CD4-positive, alpha-beta T cell treated with Interleukin-21 for 1 hour (primary cell): ENCODE data around the gene UBAP2.
"Not testable (repeated sequence)": the region's sequence is repeated elsewhere in the genome, so short reads cannot be mapped to it uniquely, and the experiment has no call there.

Source experiments
- DNase-seq: peaks from one replicate; pipeline ENCODE4 v3.0.0-alpha.2; 2020

UBAP2 gene

DNA sequence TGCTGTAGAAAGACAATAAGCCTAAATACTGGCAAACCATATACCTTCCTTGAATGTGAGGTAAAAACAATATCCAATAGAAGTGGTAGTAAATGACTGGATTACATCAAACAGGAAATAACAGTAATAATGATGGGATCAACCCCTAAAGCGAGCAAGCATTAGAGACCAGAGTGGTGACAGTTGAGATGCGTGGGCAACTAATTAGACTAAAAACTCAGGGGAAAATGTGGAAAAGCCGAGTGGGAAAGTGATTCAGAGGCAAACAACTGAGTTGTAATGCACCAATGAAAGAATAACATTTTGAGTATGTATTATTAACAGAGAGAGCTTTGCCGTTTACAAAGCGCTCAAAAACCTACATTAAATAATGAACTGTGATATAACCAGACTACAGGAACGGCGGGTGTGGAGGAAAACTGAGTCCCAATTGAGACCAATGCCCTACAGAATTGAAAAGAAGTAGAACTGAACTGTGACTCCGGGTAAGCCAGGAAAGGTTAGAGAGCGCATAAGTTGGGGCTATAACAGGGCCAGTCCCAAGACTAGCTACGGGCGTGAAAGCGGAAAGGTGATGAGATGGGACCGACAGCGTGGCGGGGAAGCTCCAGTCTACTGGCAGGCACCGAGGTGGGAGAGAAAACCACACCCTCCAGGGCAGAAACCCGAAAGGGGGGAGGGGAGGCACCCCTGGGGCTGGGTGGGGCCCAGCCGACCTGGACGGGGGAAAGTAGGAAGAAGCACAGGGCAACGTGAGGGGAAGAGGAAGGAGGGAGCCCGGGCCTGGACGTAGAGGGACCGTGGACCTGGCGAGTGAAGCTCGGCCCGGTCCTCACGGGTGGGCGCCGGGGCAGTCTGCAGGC is 592 bp downstream of the UBAP2 start:
- peak; percentile 59 for DNase-seq

DNA sequence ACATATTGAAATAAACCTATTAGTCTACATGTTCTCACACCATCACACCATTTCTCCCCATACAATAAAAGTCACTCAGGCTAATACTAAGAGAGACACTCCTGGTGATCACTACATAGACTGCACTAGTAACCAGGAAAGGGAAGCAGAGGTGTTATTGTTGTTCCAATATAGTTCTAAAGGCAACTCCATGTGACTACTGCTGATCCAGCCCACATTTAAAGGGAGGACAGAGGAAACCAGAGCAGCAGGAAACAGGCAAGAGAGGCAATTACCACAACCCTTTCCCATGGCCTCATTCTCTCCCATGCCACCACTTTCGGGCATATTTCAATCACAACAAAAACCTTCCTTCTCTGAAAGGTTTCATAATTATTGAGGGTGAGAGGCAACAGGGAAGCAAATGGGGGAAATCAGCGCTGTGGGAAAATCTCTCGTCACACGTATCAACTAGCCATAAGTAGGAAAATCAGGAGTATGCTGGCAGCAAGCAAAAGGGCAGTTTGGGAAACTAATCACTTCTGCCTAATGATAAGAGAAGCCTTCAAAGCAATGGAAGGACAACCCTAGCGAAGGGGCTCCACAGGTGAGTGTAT is 1.8 kb downstream of the UBAP2 start:
- peak; percentile 16 for DNase-seq

DNA sequence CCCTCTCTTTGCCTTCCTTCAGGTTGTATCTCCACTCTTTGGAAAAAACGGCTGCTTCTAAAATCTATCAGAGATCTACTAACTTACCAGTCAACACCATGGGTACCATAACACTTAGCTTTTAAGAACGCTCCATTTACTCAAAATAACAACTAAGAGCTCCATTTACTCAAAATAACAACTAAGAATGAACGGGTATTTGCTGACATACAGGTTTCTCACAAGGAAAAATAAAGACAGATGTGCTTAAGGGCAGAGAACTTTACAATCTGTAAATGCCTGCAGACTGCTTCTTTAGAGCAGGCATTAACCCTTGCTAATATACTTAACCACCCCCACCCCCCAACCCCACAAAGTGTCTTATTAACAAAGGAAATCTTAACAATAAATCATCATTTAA is 2.8 kb downstream of the UBAP2 start:
- DNase-seq: no peak

DNA sequence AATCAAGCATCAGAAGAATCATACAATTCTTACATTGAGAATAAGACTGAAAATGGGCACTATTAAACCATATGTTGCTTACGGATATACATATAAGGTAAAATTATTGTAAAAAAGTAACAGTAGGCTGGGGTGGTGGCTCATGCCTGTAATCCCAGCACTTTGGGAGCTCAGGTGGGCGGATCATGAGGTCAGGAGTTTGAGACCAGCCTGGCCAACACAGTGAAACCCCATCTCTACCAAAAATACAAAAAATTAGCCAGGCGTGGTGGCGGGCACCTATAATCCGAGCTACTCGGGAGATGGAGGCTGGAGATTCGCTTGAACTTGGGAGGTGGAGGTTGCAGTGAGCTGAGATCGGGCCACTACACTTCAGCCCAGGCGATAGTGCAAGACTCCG is 6.6 kb downstream of the UBAP2 start:
- not testable (repeated sequence) for DNase-seq

DNA sequence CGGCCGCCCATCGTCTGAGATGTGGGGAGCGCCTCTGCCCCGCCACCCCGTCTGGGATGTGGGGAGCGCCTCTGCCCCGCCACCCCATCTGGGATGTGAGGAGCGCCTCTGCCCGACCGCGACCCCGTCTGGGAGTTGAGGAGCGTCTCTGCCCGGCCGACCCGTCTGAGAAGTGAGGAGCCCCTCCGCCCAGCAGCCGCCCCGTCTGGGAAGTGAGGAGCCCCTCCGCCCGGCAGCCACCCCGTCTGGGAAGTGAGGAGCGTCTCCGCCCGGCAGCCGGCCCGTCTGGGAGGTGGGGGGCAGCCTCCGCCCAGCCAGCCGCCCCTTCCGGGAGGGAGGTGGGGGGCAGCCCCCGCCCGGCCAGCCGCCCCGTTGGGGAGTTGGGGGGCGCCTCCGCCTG is 9.8 kb downstream of the UBAP2 start:
- DNase-seq: not testable (repeated sequence)

DNA sequence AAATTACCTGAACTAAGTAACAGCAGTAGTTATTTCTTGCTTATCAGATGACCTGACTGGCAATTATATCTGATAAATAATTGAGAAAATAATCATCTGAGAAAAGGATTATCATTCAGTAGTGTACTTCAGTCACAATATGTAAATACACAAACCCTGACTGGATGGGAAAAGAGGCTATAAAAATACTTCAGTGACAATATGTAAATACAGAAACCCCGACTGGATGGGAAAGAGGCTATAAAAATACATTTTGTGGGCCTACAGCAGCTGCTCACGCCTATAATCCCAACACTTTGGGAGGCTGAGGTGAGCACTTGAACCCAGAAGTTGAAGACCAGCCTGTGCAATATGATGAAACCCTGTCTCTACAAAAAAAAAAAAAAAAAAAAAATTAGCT is 11.1 kb downstream of the UBAP2 start:
- no peak for DNase-seq

DNA sequence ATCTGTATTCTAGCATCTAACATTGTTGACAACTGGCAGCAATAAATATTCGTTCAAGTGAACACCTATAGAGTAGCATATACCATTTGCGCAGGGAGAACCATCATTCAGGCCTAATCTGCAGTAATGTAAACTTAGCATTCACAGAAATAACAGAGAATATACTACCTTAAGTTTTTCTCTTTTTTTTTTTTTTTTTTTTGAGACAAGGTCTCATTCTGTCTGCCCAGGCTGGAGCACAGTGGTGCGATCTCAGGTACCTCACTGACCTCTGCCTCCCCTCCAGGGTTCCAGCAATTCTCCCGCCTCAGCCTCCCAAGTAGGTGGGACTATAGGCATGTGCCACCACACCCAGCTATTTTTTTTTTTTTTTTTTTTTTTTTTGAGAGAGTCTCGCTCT is 12.1 kb downstream of the UBAP2 start:
- DNase-seq: no peak

DNA sequence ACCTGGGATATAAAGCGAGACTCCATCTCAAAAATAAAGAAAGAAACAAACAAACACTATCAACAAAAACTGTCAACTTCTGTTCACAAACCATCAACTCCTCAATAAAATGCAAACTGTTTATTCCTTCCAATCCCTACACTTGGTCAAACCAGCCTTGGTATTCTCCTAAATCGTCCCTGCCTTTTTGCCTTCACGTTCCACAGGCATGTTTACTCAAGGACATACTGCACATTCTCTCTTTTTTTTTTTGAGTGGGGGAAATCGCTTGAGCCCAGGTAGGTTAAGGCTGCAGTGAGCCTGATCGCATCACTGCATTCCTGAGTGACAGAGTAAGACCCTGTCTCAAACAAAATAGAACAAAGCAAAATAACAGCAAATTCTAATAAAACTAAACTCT is 13.0 kb downstream of the UBAP2 start:
- no peak for DNase-seq

DNA sequence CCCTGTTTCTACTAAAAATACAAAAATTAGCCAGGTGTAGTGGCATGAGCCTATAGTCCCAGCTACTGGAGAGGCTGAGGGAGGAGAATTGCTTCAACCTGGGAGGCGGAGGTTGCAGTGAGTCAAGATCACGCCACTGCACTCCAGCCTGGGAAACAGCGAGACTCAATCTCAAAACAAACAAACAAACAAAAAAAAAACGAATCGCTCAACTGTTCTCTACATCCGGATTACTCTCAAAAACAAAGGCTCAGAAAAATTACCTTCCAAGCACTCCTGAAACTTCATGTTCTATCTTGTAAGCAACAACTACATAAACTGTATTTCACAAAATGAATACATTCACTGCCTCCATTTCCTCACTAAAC is 14.0 kb downstream of the UBAP2 start:
- no peak for DNase-seq

DNA sequence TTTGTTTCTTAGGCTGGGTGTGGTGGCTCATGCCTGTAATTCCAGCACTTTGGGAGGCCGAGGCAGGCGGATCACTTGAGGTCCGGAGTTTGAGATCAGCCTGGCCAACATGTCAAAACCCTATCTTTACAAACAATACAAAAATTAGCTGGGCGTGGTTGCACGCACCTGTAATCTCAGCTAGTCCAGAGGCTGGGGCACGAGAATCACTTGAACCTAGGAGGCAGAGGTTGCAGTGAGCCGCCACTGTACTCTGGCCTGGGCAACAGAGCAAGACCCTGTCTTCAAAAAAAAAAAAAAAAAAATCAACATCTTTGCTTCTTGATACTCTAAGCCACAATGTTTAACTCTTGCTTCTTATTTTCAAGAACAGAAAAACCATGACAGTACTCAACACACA is 16.1 kb downstream of the UBAP2 start:
- DNase-seq: no peak

DNA sequence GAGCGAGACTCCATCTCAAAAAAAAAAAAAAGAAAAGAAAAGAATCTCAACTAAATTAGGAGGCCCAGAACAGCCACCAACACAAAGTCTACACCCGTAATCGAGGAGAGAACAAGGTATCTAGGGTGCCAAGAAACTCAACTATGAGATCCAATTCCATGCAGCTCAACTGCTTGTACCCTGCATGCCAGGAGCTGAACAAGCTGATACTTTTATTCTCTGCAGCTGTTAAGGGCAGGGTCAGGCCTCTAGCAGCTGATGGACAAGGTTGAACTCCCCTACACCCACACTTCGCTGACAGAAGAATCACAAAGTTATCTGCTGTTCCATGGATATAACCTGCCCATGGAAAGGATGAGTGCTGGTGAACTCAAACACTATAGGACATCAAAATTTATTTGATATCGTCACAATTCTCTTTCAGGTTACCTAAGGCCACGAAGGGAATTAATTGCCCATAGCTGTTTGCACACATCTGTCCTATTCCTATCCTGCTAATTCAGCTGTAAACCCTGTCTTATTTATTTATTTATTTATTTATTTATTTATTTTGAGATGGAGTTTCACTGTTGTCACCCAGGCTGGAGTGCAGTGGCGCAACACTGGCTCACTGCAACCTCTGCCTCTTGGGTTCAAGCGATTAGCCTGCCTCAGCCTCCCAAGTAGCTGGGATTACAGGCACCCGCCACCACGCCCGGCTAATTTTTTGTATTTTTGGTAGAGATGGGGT is 20.7 kb downstream of the UBAP2 start:
- no peak for DNase-seq

DNA sequence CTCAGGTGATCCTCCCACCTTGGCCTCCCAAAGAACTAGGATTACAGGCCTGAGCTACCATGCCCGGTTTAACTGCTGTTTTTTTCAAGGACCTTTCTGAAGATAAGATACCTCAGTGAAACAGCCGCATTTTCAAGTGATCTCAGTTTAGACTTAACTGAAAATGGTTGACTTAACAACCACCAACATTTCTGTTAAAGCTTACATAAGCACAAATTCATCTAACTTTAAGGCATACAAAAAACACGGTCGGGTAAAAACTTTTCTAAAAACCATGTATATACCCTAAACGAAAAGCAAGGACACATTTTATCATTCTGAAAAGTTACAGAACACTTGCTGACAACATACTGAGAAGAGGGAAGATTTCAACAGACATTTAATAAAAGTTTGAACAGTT is 22.9 kb downstream of the UBAP2 start:
- DNase-seq: no peak

DNA sequence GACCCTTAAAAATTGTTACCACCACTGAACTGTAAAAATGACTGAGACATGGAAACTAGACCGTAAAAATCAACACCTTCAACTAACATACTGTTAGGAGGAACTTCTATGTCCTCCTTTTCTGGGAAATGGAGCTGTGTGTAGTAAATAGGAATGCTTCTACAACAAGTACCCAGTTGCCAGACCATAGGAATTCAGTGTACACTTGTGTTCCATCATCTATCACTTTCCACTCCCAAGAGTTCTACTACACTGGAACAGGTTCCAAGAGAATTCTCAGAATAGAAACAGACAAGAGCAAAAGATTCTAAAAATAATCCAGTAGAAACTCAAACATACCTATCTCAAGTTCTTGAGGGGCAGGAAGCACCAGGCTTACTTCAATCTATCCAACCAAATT is 23.6 kb downstream of the UBAP2 start:
- no peak for DNase-seq

DNA sequence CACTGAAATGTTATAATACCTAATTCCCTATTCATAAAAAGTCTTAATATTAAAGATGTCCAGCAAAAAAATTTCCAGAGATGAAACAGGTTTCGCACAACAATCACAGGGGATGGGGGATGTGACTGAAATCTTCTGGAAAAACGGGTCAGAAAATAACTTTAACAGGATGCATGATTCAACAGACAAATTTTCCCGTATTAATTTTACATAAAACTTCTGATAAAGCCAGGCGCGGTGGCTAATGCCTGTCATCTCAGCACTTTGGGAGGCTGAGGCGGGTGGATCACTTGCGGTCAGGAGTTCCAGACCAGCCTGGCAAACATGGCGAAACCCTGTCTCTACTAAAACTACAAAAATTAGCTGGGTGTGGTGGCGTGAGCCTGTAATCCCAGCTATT is 24.2 kb downstream of the UBAP2 start:
- DNase-seq: not testable (repeated sequence)

DNA sequence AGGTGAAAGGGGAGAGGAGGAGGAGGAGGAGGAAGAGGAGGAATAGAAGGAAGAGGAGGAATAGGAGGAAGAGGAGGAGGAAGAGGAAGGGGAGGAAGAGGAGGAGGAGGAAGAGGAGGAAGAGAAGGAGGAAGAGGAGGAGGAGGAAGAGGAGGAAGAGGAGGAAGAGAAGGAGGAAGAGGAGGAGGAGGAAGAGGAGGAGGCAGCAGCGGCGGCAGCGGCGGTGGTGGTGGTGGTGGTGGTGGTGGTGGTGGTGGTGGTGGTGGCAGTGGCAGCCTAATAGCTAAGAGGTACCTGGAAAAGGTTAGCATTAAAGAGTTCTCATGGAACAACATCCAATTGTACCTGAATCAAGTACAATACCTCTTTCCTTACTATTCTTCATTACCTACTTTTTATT is 32.5 kb downstream of the UBAP2 start:
- no peak for DNase-seq

DNA sequence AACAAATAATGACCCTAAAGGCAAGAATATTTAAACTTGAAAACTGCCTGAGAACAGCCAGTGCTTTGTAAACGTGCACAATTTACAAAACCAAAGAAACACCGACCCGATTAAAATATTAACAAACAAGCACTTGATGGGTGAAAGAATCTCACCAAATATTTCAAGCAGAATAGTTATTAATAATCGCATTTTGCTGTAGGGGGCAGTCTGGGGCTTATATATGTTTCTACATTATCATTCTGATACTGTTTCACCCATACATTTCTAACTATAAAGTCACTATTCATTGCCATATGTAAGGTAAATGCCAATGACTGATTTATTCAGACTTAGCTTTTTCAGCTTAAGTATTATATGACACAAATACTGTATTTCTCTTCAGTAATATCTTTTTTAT is 37.7 kb downstream of the UBAP2 start:
- DNase-seq: peak; percentile 42

DNA sequence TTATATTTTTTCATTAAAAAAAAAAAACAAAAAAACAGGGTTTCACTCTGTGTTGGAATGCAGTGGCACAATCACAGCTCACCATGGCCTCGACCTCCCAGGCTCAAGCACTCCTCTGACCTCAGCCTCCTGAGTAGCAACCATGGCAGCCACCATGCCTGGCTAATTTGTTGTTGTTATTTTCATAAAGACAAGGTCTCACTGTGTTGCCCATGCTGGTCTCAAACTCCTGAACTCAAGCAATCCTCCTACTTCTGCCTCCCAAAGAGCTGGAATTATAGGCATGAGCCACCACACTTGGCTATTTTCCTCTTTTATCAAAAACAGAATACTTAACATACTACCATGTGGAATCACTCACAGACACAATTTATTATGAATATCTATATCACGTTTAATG is 46.7 kb downstream of the UBAP2 start:
- DNase-seq: no peak

DNA sequence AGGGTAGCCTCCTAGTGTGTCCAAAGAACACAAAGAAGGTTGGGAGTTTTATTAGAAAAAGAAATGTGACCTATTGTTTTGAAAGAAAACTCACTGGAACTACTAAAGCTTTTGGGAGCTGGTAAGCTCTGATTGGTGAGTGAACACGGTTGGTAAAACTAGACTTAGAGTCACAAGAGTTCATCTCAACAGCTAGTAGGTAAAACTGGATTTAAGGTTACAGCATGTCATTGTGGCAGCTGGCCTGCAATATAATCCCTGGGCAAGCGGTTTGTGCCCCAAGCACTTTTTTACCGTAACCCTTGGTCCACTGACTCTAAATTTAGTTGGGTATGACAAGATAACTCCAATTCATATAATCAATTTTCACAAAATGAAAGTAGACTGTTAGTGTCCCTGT is 47.4 kb downstream of the UBAP2 start:
- DNase-seq: no peak

DNA sequence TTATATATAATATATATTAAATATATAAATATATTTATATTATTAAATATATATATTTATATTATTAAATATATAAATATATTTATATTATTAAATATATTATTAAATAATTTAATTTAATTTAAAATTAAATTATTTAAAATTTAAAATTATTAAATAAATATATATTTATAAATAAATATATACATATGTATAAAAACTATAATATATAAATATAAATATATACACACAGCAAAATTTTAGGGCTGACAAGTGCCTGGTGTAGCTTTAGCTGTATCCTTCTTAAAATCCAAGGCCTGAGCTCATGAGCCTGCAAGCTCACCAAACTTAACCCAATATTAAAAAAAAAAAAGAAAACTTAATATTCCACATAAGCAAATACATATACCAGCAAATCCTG is 53.2 kb downstream of the UBAP2 start:
- no peak for DNase-seq

DNA sequence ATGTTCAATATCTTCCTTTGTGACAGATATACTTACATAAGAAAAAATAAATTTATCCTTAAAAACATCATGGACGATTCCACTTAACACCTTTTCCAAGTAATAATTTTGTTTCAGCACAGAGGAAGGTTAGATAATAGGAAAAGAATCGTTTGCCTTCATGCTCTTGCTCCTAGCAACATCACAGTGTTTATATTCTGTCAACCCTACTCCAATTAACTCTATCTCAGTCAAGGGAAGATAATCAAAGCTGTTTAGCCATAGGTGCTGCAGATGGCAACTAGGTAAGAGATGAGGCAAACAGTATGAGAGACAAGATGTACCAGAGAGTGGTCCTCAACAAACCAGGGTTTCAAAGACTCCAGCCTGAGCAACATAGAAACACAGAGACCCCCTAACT is 55.6 kb downstream of the UBAP2 start:
- DNase-seq: no peak

DNA sequence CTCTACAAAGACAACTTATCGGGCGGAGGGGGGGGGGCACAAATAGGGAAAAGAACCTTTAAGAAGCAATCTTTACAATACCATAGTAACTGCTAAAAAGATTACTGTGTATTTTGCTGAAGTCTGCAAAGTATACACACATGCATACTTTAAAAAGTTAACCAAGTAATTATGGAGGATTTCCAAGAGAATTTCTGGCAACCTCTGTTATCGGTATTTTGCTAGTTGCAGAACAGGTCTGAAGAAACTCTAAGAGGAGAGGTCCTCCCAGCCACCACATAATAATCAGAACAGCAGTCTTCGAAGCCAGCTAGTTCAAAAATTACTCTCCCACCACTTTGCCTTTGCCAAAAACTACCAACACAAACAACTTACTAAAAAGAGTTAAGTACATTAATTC is 56.1 kb downstream of the UBAP2 start:
- DNase-seq: no peak

DNA sequence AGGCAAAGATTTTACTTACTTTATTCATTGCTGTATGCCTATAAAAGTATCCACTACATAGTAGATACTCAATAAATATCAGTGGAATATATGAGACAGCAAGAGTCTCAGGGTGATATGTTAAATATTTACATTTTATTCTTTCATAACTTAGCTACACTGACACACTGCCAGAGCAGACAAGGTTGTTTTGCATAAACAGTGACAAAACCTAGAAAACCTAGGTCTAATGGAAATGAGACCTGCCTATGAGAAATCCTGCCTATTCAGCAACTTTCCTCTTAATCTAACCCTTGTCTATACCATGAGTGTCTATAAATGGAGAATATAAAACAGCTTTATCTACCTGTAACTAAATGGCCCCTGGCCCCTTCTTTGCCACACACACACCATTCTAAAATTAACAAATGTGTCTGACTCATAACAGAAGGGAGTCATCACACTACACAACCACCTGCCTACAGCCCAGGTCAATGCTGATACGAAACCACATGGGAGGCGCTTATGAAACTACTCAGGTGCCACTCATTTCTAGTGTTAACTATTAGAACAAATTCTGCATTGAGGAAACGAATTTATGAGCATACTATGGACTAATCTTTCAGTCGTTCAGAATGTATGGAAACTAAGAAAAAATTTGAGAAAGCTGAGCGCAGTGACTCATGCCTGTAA is 60.3 kb downstream of the UBAP2 start:
- DNase-seq: peak; percentile 19

DNA sequence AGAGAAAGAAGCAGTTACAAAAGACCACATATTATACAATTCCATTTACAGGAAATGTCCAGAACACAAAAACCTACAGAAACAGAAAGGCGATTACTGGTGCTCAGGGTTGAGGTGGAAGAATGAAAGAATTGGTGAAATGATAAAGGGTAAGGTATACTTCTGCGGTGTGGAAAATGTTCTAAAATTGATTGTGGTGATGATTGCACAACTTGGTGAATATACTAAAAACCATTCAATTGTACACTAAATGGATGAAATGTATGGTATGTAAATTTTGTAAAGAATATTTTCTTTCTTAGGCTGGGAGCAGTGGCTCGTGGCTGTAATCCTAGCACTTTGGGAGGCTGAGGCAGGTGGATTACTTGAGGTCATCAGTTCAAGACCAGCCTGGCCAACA is 72.3 kb downstream of the UBAP2 start:
- no peak for DNase-seq

DNA sequence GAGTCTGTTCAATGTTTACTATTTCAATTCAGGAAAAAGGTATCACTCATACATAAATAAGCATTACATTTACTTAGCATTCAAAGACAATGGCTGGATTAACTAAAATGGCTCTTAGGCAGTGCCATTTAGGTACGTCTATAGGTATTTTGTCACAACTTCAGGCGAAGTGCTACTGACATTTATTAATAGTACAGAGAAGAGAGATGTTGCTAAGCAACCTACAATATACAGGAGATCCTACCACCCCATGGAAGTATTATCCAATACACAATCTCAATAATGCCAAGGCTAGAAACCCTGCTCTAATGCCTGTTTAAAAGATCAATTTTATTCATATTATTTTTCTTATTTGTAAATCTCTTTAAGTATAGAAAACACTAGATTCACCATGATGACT is 76.0 kb downstream of the UBAP2 start:
- DNase-seq: no peak
